ENCODE results near the gene PRG2.
"Not testable (repeated sequence)": the region's sequence is repeated elsewhere in the genome, so short reads cannot be mapped to it uniquely, and the experiment has no call there.

The PRG2 gene

GRCh38 chr11:57406337-57406904 is 16.0 kb upstream of the PRG2 start:
- peaks cover 35% of the 10 kb centered on the region for H3K36me3 ChIP-seq (ENCODE audit: control insufficient read depth, insufficient read depth, low read length)
- H3K9me3 ChIP-seq (ENCODE audit: control insufficient read depth, low read length), result no peaks in the 10 kb centered on the region
- peaks cover 5% of the 10 kb centered on the region for H3K4me1 ChIP-seq (ENCODE audit: control insufficient read depth, insufficient read depth, low read length, poor library complexity, severe bottlenecking)
- 95 to 100% methylated on average over 3 of the region's 4 CpGs for WGBS, 2 experiments (ENCODE audit: insufficient coverage in 2 of 2)
- no peak overlapping the region for H3K4me3 ChIP-seq (ENCODE audit: extremely low read depth, insufficient read depth, low read length, poor library complexity, severe bottlenecking)
- H3K27ac ChIP-seq (ENCODE audit: low read depth, low read length, severe bottlenecking), result no peak overlapping the region

GRCh38 chr11:57405271-57405860 is 14.9 kb upstream of the PRG2 start:
- Histone ChIP-seq H3K4me1 (ENCODE audit: control insufficient read depth, insufficient read depth, low read length, poor library complexity, severe bottlenecking) (peaks cover 5% of the 10 kb centered on the region), H3K9me3 (ENCODE audit: control insufficient read depth, low read length) (no peaks in the 10 kb centered on the region), H3K4me3 (ENCODE audit: extremely low read depth, insufficient read depth, low read length, poor library complexity, severe bottlenecking) (no peak overlapping the region), H3K36me3 (ENCODE audit: control insufficient read depth, insufficient read depth, low read length) (peaks cover 28% of the 10 kb centered on the region), H3K27ac (ENCODE audit: low read depth, low read length, severe bottlenecking) (no peak overlapping the region)
- 91 to 100% methylated on average over 2 to 3 of the region's 4 CpGs for WGBS, 2 experiments (ENCODE audit: insufficient coverage in 2 of 2)

DNA sequence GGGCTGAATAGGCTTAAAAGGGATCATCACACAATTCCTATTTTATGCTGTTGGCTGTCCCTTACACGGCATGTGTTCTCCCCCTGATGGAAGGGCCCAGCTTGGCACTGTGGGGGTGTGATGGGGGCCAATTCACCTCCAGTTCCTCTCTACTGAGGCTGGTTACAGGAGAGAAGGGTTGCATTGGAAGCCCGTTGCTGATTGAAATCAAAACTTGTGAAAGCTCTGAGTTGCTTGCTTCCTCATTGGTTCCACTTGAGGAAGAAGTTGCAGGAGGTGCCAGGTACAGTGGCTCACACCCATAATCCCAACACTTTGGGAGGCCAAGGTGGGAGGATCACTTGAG is 13.3 kb upstream of the PRG2 start:
- no peaks in the 10 kb centered on the region for H3K9me3 ChIP-seq (ENCODE audit: control insufficient read depth, low read length)
- H3K4me3 ChIP-seq (ENCODE audit: extremely low read depth, insufficient read depth, low read length, poor library complexity, severe bottlenecking), result no peak overlapping the region
- 57 to 100% methylated on average over 1 of the region's 2 CpGs for WGBS, 2 experiments (ENCODE audit: insufficient coverage in 2 of 2)
- H3K4me1 ChIP-seq (ENCODE audit: control insufficient read depth, insufficient read depth, low read length, poor library complexity, severe bottlenecking), result peaks cover 5% of the 10 kb centered on the region
- H3K27ac ChIP-seq (ENCODE audit: low read depth, low read length, severe bottlenecking), result no peak overlapping the region
- peaks cover 15% of the 10 kb centered on the region for H3K36me3 ChIP-seq (ENCODE audit: control insufficient read depth, insufficient read depth, low read length)

DNA sequence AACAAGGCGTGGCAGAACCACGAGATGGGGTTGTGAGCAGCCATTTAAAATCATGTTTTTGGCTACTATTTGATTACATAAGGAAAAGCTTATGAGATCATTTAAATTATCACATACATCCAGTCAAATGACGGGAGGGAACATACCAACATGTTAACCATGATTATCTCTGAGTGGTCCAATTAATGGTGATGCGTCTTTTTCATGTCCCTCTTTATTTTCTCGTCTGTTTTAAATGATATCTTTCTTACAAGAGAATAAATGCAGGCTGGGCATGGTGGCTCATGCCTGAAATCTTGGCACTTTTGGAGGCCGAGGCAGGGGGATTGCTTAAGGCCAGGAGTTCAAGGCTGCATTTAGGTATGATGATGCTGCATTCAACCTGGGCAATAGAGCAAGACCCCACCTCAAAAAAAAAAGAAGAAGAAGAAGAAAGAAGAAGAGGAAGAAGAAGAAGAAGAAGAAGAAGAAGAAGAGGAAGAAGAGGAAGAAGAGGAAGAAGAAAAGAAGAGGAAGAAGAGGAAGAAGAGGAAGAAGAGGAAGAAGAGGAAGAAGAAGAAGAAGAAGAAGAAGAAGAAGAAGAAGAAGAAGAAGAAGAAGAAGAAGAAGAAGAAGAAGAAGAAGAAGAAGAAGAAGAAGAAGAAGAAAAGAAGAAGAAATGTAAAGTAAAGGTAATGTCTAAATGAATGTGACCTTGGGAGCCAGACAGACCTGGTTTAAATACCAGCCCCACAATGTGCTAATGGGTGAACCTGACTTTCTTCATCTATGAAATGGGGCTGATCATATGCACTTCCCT is 12.8 kb upstream of the PRG2 start:
- not testable (repeated sequence) for H3K27ac ChIP-seq (ENCODE audit: low read depth, low read length, severe bottlenecking); H3K4me1 ChIP-seq (ENCODE audit: control insufficient read depth, insufficient read depth, low read length, poor library complexity, severe bottlenecking); H3K4me3 ChIP-seq (ENCODE audit: extremely low read depth, insufficient read depth, low read length, poor library complexity, severe bottlenecking); H3K9me3 ChIP-seq (ENCODE audit: control insufficient read depth, low read length)
- WGBS, 2 experiments (ENCODE audit: insufficient coverage in 2 of 2), result 92% methylated on average over 4 of the region's 6 CpGs; no CpG with 5 or more reads in 1 of the 2 experiments
- H3K36me3 ChIP-seq (ENCODE audit: control insufficient read depth, insufficient read depth, low read length), result peaks cover 13% of the 10 kb centered on the region

DNA sequence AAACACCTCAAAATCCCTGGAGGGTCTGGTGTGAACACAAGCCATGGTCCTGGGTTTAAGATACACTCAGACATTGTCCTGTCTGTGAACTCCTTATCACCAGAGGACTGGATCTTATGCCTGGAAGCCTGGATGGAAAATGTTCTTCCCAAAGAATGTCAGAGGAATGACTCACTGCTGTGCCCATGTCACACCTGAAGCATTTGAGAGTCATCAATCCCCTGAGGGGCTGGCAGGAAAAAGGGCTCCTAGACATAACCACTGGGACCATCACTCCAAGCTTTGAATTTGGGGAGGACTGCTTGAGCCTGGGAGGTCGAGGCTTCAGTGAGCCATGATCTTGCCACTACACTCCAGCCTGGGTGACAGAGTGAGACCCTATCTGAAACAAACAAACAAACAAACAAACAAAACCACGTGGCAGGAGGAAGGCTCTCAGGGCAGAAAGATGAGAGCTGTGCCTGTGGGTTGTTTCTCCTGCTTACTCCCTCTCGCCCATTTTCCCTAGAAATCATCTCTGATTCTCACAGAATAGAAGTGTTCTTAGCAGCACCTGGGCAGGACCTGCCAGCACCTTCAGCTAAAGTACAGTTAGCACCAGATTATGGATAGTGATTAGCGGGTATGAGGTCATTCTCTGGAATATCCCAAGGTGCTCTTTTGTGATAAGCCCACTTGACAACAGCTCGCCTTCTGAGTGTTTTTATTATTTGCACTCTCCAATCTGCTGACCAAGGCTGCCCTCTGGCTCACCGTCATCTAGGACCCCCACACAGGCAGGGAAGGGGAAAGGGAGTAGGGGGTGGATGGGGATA is 11.9 kb upstream of the PRG2 start:
- H3K4me3 ChIP-seq (ENCODE audit: extremely low read depth, insufficient read depth, low read length, poor library complexity, severe bottlenecking), result no peak overlapping the region
- H3K9me3 ChIP-seq (ENCODE audit: control insufficient read depth, low read length), result no peaks in the 10 kb centered on the region
- H3K36me3 ChIP-seq (ENCODE audit: control insufficient read depth, insufficient read depth, low read length), result peaks cover 9% of the 10 kb centered on the region
- WGBS, 2 experiments (ENCODE audit: insufficient coverage in 2 of 2), result 67 to 80% methylated on average over 2 to 5 of the region's 6 CpGs
- no peak overlapping the region for H3K27ac ChIP-seq (ENCODE audit: low read depth, low read length, severe bottlenecking)
- peaks cover 5% of the 10 kb centered on the region for H3K4me1 ChIP-seq (ENCODE audit: control insufficient read depth, insufficient read depth, low read length, poor library complexity, severe bottlenecking)

DNA sequence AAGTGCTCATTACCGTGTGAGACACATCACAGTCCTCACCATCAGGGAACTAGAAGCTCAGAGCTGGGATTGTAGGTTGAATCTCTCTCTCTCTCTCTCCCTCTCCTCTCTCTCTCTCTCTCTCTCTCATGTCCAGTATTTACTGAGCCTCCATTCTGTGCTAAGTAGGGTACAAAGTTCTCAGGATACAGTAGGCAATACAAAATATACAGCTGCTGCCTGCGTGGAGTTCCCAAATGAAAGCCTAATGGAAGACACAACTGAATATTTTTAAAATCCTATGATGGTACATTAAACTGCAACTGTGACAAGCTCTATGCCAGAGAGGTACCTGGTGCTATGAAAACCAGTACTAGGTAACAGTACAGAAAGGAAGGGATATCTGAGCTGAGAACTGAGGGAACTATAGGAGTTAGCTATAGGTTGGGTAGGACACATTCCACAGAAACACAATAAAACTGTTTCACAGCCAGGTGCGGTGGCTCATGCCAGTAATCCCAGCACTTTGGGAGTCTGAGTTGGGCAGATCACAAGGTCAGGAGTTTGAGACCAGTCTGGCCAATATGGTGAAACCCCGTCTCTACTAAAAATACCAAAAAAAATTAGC is 9.6 kb upstream of the PRG2 start:
- Histone ChIP-seq H3K4me3 (ENCODE audit: extremely low read depth, insufficient read depth, low read length, poor library complexity, severe bottlenecking) (no peak overlapping the region), H3K9me3 (ENCODE audit: control insufficient read depth, low read length) (no peaks in the 10 kb centered on the region), H3K27ac (ENCODE audit: low read depth, low read length, severe bottlenecking) (no peak overlapping the region), H3K36me3 (ENCODE audit: control insufficient read depth, insufficient read depth, low read length) (no peaks in the 10 kb centered on the region), H3K4me1 (ENCODE audit: control insufficient read depth, insufficient read depth, low read length, poor library complexity, severe bottlenecking) (no peaks in the 10 kb centered on the region)
- 86 to 100% methylated on average over 1 of the region's 4 CpGs for WGBS, 2 experiments (ENCODE audit: insufficient coverage in 2 of 2)

GRCh38 chr11:57399221-57399620 is 8.8 kb upstream of the PRG2 start:
- no peaks in the 10 kb centered on the region for H3K9me3 ChIP-seq (ENCODE audit: control insufficient read depth, low read length)
- no peak overlapping the region for H3K27ac ChIP-seq (ENCODE audit: low read depth, low read length, severe bottlenecking)
- H3K4me3 ChIP-seq (ENCODE audit: extremely low read depth, insufficient read depth, low read length, poor library complexity, severe bottlenecking), result no peak overlapping the region
- H3K36me3 ChIP-seq (ENCODE audit: control insufficient read depth, insufficient read depth, low read length), result no peaks in the 10 kb centered on the region
- no peaks in the 10 kb centered on the region for H3K4me1 ChIP-seq (ENCODE audit: control insufficient read depth, insufficient read depth, low read length, poor library complexity, severe bottlenecking)
- WGBS, 2 experiments (ENCODE audit: insufficient coverage in 2 of 2), result 77% methylated on average over 4 of the region's 5 CpGs; no CpG with 5 or more reads in 1 of the 2 experiments

DNA sequence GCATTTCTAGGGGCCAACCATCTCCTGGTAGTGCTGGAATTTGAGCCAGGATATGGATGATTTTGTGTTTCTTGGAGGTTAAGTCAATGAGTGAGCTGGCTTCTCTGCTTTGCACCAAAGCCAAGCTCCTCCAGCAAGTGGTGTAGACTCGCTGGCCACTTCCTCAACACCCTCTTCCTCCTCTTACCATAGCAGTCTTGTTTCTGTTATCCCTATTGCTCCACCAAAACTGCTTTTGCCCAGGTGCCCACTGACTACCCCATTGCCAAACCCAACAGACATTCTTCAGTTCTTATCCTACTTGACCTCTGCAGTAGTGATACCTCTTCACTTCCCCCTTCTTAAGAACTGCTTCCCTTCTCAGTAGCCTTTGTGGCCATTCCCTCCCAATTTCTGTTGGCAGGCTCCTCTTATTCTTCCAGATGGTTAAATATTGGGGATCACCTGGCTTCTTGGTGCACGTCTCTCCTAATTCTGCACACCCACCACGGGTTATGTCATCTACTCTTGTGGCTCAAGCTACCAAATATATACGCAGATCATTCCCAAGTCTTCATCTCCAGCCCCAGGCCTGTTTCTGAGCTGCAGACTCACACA is 7.0 kb upstream of the PRG2 start:
- Histone ChIP-seq H3K27ac (ENCODE audit: low read depth, low read length, severe bottlenecking) (no peak overlapping the region), H3K4me3 (ENCODE audit: extremely low read depth, insufficient read depth, low read length, poor library complexity, severe bottlenecking) (no peak overlapping the region), H3K36me3 (ENCODE audit: control insufficient read depth, insufficient read depth, low read length) (no peaks in the 10 kb centered on the region), H3K9me3 (ENCODE audit: control insufficient read depth, low read length) (no peaks in the 10 kb centered on the region), H3K4me1 (ENCODE audit: control insufficient read depth, insufficient read depth, low read length, poor library complexity, severe bottlenecking) (no peaks in the 10 kb centered on the region)
- 74 to 76% methylated on average over 3 to 4 of the region's 4 CpGs for WGBS, 2 experiments (ENCODE audit: insufficient coverage in 2 of 2)

- Histone ChIP-seq H3K9me3 (ENCODE audit: control insufficient read depth, low read length) (no peaks in the 10 kb centered on the region), H3K36me3 (ENCODE audit: control insufficient read depth, insufficient read depth, low read length) (no peaks in the 10 kb centered on the region), H3K4me1 (ENCODE audit: control insufficient read depth, insufficient read depth, low read length, poor library complexity, severe bottlenecking) (no peaks in the 10 kb centered on the region), H3K4me3 (ENCODE audit: extremely low read depth, insufficient read depth, low read length, poor library complexity, severe bottlenecking) (no peak overlapping the region), H3K27ac (ENCODE audit: low read depth, low read length, severe bottlenecking) (no peak overlapping the region)
- WGBS, 2 experiments (ENCODE audit: insufficient coverage in 2 of 2), result 71% methylated on average over 2 of the region's 2 CpGs; no CpG with 5 or more reads in 1 of the 2 experiments
Observed at GRCh38 chr11:57396744-57397143, 6.3 kb upstream of the PRG2 start.

All from mesodermal cell (in vitro differentiated cells).